ENCODE measurements around the gene CDH4. TPM values are rescaled to one million over a fixed set of nuclear protein-coding genes. Genes with fewer than 3 reads are reported as not detected.

The CDH4 gene
- total RNA-seq, 4 donors from 2014 or later, result not detected

GRCh38 chr20:61832181-61832580 is 580.1 kb downstream of the CDH4 start:
- H3K27me3 ChIP-seq, result peaks cover 2% of the 10 kb centered on the region
- no peak for DNase-seq
- no peak overlapping the region for H3K27ac ChIP-seq
- no peak overlapping the region for H3K4me3 ChIP-seq
- intact Hi-C loops (cut with DNase I; ENCODE audit: low total_unique reads), result no loop called here
- no peaks in the 10 kb centered on the region for H3K4me1 ChIP-seq
- 60 to 61% methylated on average over 2 of the region's 2 CpGs for WGBS, 2 donors (ENCODE audit: low coverage in 1 of 2)
- H3K36me3 ChIP-seq, result no peaks in the 10 kb centered on the region
- in situ Hi-C loops (cut with MboI; ENCODE audit: low pct_ligation_motif_present in 1 of 4, low pct_unique_long_range_greater_than_20kb in 1 of 4, low sequenced_read_pairs in 3 of 4), result no loop called here
- TF ChIP-seq POLR2AphosphoS5 (IDR thresholded peaks at IDR 0.05) (no peak), POLR2A (IDR thresholded peaks at IDR 0.05) (no peak), EP300 (IDR thresholded peaks at IDR 0.05; ENCODE audit: low read depth) (no peak), CTCF (IDR thresholded peaks at IDR 0.05) (no peak)
- no peaks in the 10 kb centered on the region for H3K9me3 ChIP-seq

- Histone ChIP-seq H3K36me3 (no peaks in the 10 kb centered on the region), H3K9me3 (no peaks in the 10 kb centered on the region), H3K4me3 (no peak overlapping the region), H3K27me3 (peaks cover 2% of the 10 kb centered on the region), H3K4me1 (no peaks in the 10 kb centered on the region), H3K27ac (no peak overlapping the region)
- no peak for TF ChIP-seq EP300 (IDR thresholded peaks at IDR 0.05; ENCODE audit: low read depth)
- TF ChIP-seq CTCF (IDR thresholded peaks at IDR 0.05), result no peak
- intact Hi-C loops (cut with DNase I; ENCODE audit: low total_unique reads), result no loop called here
- 77% methylated on average over 14 of the region's 14 CpGs; no CpG with 5 or more reads in 1 of the 2 donors for WGBS, 2 donors (ENCODE audit: low coverage in 1 of 2)
- in situ Hi-C loops (cut with MboI; ENCODE audit: low pct_ligation_motif_present in 1 of 4, low pct_unique_long_range_greater_than_20kb in 1 of 4, low sequenced_read_pairs in 3 of 4), result no loop called here
- no peak for DNase-seq
Measured at GRCh38 chr20:61833807-61834610, 581.9 kb downstream of the CDH4 start.

- 50% methylated on average over 7 of the region's 7 CpGs; no CpG with 5 or more reads in 1 of the 2 donors for WGBS, 2 donors (ENCODE audit: low coverage in 1 of 2)
- H3K4me1 ChIP-seq, result no peaks in the 10 kb centered on the region
- no peaks in the 10 kb centered on the region for H3K36me3 ChIP-seq
- intact Hi-C loops (cut with DNase I; ENCODE audit: low total_unique reads) (no loop called here), in situ Hi-C loops (cut with MboI; ENCODE audit: low pct_ligation_motif_present in 1 of 4, low pct_unique_long_range_greater_than_20kb in 1 of 4, low sequenced_read_pairs in 3 of 4) (no loop called here)
- H3K4me3 ChIP-seq, result no peak overlapping the region
- DNase-seq, result no peak
- no peak overlapping the region for H3K27ac ChIP-seq
- peaks cover under 1% of the 10 kb centered on the region for H3K27me3 ChIP-seq
- H3K9me3 ChIP-seq, result no peaks in the 10 kb centered on the region
- TF ChIP-seq CTCF (IDR thresholded peaks at IDR 0.05) (no peak), POLR2A (IDR thresholded peaks at IDR 0.05) (no peak), EP300 (IDR thresholded peaks at IDR 0.05; ENCODE audit: low read depth) (no peak), POLR2AphosphoS5 (IDR thresholded peaks at IDR 0.05) (no peak)
Measured at GRCh38 chr20:61835301-61835700, 583.2 kb downstream of the CDH4 start.

- no peak for DNase-seq
- Histone ChIP-seq H3K36me3 (no peaks in the 10 kb centered on the region), H3K4me1 (no peaks in the 10 kb centered on the region), H3K27ac (no peak overlapping the region), H3K27me3 (no peaks in the 10 kb centered on the region), H3K4me3 (no peak overlapping the region), H3K9me3 (no peaks in the 10 kb centered on the region)
- TF ChIP-seq POLR2AphosphoS5 (IDR thresholded peaks at IDR 0.05) (no peak), POLR2A (IDR thresholded peaks at IDR 0.05) (no peak), CTCF (IDR thresholded peaks at IDR 0.05) (no peak), EP300 (IDR thresholded peaks at IDR 0.05; ENCODE audit: low read depth) (no peak)
- intact Hi-C loops (cut with DNase I; ENCODE audit: low total_unique reads), result no loop called here
- in situ Hi-C loops (cut with MboI; ENCODE audit: low pct_ligation_motif_present in 1 of 4, low pct_unique_long_range_greater_than_20kb in 1 of 4, low sequenced_read_pairs in 3 of 4), result no loop called here
- 86% methylated on average over 16 of the region's 16 CpGs; no CpG with 5 or more reads in 1 of the 2 donors for WGBS, 2 donors (ENCODE audit: low coverage in 1 of 2)
Measured at GRCh38 chr20:61835791-61836350, 583.8 kb downstream of the CDH4 start.
